H1 (cell line): ENCODE measurements around the gene CHD6.

Experiments used
- ASH2L ChIP-seq: fragments of 200-600, 300-600 bp; sonication (generic); IDR thresholded peaks from one replicate; pipeline ENCODE4 v1.7.1; 2017; ENCODE audit warnings: low read length
- CEBPB ChIP-seq: IDR thresholded peaks from 2 replicates; pipeline ENCODE4 v1.6.1; 2012; ENCODE audit warnings: low read depth, low read length
- CTCF ChIP-seq, 3 experiments: IDR thresholded peaks; 1 replicate in 2 of 3; 2 replicates in 1 of 3; pipeline versions ENCODE4 v1.5.1 to v1.6.1; 2011; ENCODE audit warnings: low read length in 3 of 3, mild to moderate bottlenecking in 3 of 3, inconsistent platforms in 2 of 3, low read depth in 1 of 3, moderate library complexity in 1 of 3; ENCODE audit not compliant: insufficient read depth in 1 of 3; ENCODE audit errors: control extremely low read depth in 1 of 3
- E2F6 ChIP-seq: IDR thresholded peaks from 2 replicates; pipeline ENCODE4 v1.6.1; 2012; ENCODE audit warnings: inconsistent platforms
- EZH2 ChIP-seq: fragments of 200-600 bp; sonication (generic); IDR thresholded peaks from 2 replicates; pipeline ENCODE4 v1.7.1; 2012; ENCODE audit warnings: low read depth, mild to moderate bottlenecking, moderate library complexity, low read length, inconsistent platforms; ENCODE audit not compliant: severe bottlenecking
- KDM4A ChIP-seq: IDR thresholded peaks from one replicate; pipeline ENCODE4 v1.7.1; 2012; ENCODE audit warnings: low read depth, mild to moderate bottlenecking, moderate library complexity, low read length, inconsistent platforms; ENCODE audit not compliant: severe bottlenecking
- MAX ChIP-seq: IDR thresholded peaks from 2 replicates; pipeline ENCODE4 v1.6.1; 2012; ENCODE audit warnings: inconsistent platforms
- POLR2A ChIP-seq, 2 experiments: IDR thresholded peaks; 1 replicate in 1 of 2; 2 replicates in 1 of 2; pipeline ENCODE4 v1.6.1; 2011; ENCODE audit warnings: low read depth in 2 of 2, low read length in 2 of 2, mild to moderate bottlenecking in 2 of 2; ENCODE audit errors: control extremely low read depth in 1 of 2
- SP1 ChIP-seq: IDR thresholded peaks from 2 replicates; pipeline ENCODE4 v1.6.1; 2011; ENCODE audit warnings: low read depth, low read length
- TAF1 ChIP-seq: IDR thresholded peaks from 2 replicates; pipeline ENCODE4 v1.6.1; 2011; ENCODE audit warnings: mild to moderate bottlenecking, low read depth, low read length

GRCh38 chr20:41567615-41568014 is 50.6 kb downstream of the CHD6 start:
- TF ChIP-seq CTCF (IDR thresholded peaks at IDR 0.05; ENCODE audit: control extremely low read depth in 1 of 3, insufficient read depth in 1 of 3, low read depth in 1 of 3, low read length in 3 of 3) (no peak), KDM4A (no peak), ASH2L (no peak), CEBPB (no peak), TAF1 (no peak), POLR2A (IDR thresholded peaks at IDR 0.05; ENCODE audit: control extremely low read depth in 1 of 2, low read depth in 2 of 2, low read length in 2 of 2) (no peak), E2F6 (no peak), EZH2 (no peak), MAX (no peak), SP1 (no peak)
